HepG2 (cell line): ENCODE results near the gene UBALD1. TPM values are rescaled to one million over a fixed set of nuclear protein-coding genes. Genes with fewer than 3 reads are reported as not detected.

Experiments
- ADNP ChIP-seq: sonication (generic); formaldehyde crosslinking; IDR thresholded peaks from 2 replicates; pipeline ENCODE4 v1.4.0; 2020; ENCODE audit warnings: missing genetic modification reagents
- KMT2B ChIP-seq: IDR thresholded peaks from 2 replicates; pipeline ENCODE4 v1.6.1; 2016; ENCODE audit warnings: missing genetic modification reagents, missing compliant biosample characterization
- NFKB2 ChIP-seq: sonication (generic); formaldehyde crosslinking; IDR thresholded peaks from 2 replicates; pipeline ENCODE4 v1.4.0; 2020; ENCODE audit warnings: missing genetic modification reagents, borderline replicate concordance
- SCMH1 ChIP-seq: sonication (generic); formaldehyde crosslinking; IDR thresholded peaks from 2 replicates; pipeline ENCODE4 v1.9.0; 2021; ENCODE audit warnings: missing genetic modification reagents, mild to moderate bottlenecking, borderline replicate concordance
- SNAPC4 ChIP-seq: sonication (generic); formaldehyde crosslinking; IDR thresholded peaks from 2 replicates; pipeline ENCODE4 v1.4.0; 2020; ENCODE audit warnings: mild to moderate bottlenecking, missing genetic modification reagents
- SSRP1 ChIP-seq: IDR thresholded peaks from 2 replicates; pipeline ENCODE4 v1.6.1; 2016; ENCODE audit warnings: control low read depth
- ZHX1 ChIP-seq: sonication (generic); formaldehyde crosslinking; IDR thresholded peaks from 2 replicates; pipeline ENCODE4 v1.8.1; 2022; ENCODE audit warnings: low read depth, mild to moderate bottlenecking, missing genetic modification reagents
- ZNF260 ChIP-seq: sonication (generic); formaldehyde crosslinking; IDR thresholded peaks from 2 replicates; pipeline ENCODE4 v1.4.0; 2020; ENCODE audit warnings: missing genetic modification reagents, low read depth, mild to moderate bottlenecking, borderline replicate concordance
- ZNF567 ChIP-seq: sonication (generic); formaldehyde crosslinking; IDR thresholded peaks from 2 replicates; pipeline ENCODE4 v1.8.1; 2023; ENCODE audit warnings: mild to moderate bottlenecking, missing genetic modification reagents, borderline replicate concordance
- ZNF850 ChIP-seq: sonication (generic); formaldehyde crosslinking; conservative IDR thresholded peaks from 2 replicates; pipeline ENCODE4 v1.9.0; 2021; ENCODE audit warnings: mild to moderate bottlenecking, missing genetic modification reagents
- polyA plus RNA-seq, 8 experiments: library from polyadenylated mRNA; depleted of rRNA in 3 of 8; stranded (reverse) in 7 of 8; unstranded in 1 of 8; fragments of >200 nt; fragmentation: Illumina TruSeq in 4 of 8; extraction: Trizol in 4 of 8; gene quantifications; 2 replicates each; pipeline versions ENCODE4 v1.2.1 to v1.2.3, GENCODE V29; 2011 to 2016; ENCODE audit warnings: low read depth in 4 of 8, missing spikeins in 1 of 8, mixed read lengths in 1 of 8; ENCODE audit not compliant: insufficient read depth in 1 of 8
- total RNA-seq, 5 experiments: library from RNA; depleted of rRNA; stranded (reverse); fragments of >200 nt; fragmentation: Illumina TruSeq; extraction: Trizol; gene quantifications; 2 replicates each; pipeline ENCODE4 v1.2.3, GENCODE V29; 2016; ENCODE audit warnings: low read depth in 1 of 5

UBALD1 gene
- total and polyA plus RNA-seq, 2 of the 13 experiments (the other 11 are each of a cell fraction or from before 2014, with no cell fraction given): 6.8 to 12.3 TPM

GRCh38 chr16:4604401-4604800, 10.3 kb downstream of the UBALD1 start (continued):
- TF ChIP-seq ZNF567 (CRISPR knock-in tag) (no peak), ZNF260 (CRISPR knock-in tag) (no peak), NFKB2 (CRISPR knock-in tag) (no peak), SSRP1 (no peak), ZHX1 (CRISPR knock-in tag) (no peak), KMT2B (CRISPR knock-in tag) (no peak), ADNP (CRISPR knock-in tag) (no peak), SCMH1 (no peak), SNAPC4 (CRISPR knock-in tag) (no peak), ZNF850 (CRISPR knock-in tag) (no peak)
- TF ChIP-seq, all 625 proteins: peak for 0
